Keratinocyte (primary cell): Measurements from ENCODE around the gene GASK1A.

Source experiments
- CTCF ChIP-seq, 3 experiments: IDR thresholded peaks in 1 of 3; conservative IDR thresholded peaks in 1 of 3; optimal IDR thresholded peaks in 1 of 3; 2 replicates in 2 of 3; 3 replicates in 1 of 3; pipeline versions ENCODE3 to v1.5.1; 2011; ENCODE audit warnings: low read length in 3 of 3, mild to moderate bottlenecking in 3 of 3, moderate library complexity in 2 of 3, control low read depth in 1 of 3, inconsistent platforms in 1 of 3; ENCODE audit not compliant: insufficient read depth in 2 of 3; ENCODE audit errors: extremely low read depth in 1 of 3
- EZH2 ChIP-seq: IDR thresholded peaks from one replicate; pipeline ENCODE4 v1.6.1; 2012; ENCODE audit warnings: inconsistent platforms, mild to moderate bottlenecking, low read length, moderate library complexity

GRCh38 chr3:43005253-43005652 lies 26.1 kb downstream of the GASK1A start:
- TF ChIP-seq CTCF (optimal IDR thresholded peaks at IDR 0.05 in 1 of 3, IDR thresholded peaks at IDR 0.05 in 1 of 3, conservative IDR thresholded peaks at IDR 0.05 in 1 of 3; ENCODE audit: extremely low read depth in 1 of 3, insufficient read depth in 2 of 3, low read length in 3 of 3) (no peak), EZH2 (no peak)
